IPS DF 4.7 (cell line): Measurements from ENCODE around the gene SNRPN.
"Not testable (repeated sequence)": the region's sequence is repeated elsewhere in the genome, so short reads cannot be mapped to it uniquely, and the experiment has no call there.

Experiments
- DNase-seq: peaks from one replicate; pipeline ENCODE4 v3.0.0-alpha.2; 2013; ENCODE audit warnings: low spot score; ENCODE audit errors: extremely low read depth

The SNRPN gene

DNA sequence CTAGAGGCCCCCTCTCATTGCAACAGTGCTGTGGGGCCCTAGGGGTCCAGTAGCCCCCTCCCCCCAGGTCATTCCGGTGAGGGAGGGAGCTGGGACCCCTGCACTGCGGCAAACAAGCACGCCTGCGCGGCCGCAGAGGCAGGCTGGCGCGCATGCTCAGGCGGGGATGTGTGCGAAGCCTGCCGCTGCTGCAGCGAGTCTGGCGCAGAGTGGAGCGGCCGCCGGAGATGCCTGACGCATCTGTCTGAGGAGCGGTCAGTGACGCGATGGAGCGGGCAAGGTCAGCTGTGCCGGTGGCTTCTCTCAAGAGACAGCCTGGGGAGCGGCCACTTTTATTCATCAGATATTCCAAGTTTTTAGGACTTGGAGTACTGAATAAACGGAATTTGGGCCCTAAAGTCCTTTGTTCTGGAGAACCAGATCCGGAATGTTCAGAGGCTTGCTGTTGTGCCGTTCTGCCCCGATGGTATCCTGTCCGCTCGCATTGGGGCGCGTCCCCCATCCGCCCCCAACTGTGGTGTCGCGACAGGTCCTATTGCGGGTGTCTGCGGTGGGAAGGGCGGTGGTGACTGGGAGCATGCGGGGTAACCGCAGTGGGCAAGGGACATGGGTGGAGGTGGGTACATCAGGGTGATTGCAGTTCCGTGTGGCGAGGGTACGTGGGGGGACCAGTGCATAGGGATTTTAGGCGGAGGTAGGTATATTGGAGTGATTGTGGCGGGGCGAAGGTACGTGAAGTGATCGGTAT lies at the start of gene SNRPN, which contains the start of gene SNURF:
Gene SNRPN (plus strand): TSS at position 205 of the 748 bp plus-strand sequence. CDS start 19,467 bp downstream, outside the sequence.
Gene SNURF (plus strand): TSS at position 205 of the 748 bp plus-strand sequence. CDS start 62 bp downstream, at position 267.
- no peak for DNase-seq

DNA sequence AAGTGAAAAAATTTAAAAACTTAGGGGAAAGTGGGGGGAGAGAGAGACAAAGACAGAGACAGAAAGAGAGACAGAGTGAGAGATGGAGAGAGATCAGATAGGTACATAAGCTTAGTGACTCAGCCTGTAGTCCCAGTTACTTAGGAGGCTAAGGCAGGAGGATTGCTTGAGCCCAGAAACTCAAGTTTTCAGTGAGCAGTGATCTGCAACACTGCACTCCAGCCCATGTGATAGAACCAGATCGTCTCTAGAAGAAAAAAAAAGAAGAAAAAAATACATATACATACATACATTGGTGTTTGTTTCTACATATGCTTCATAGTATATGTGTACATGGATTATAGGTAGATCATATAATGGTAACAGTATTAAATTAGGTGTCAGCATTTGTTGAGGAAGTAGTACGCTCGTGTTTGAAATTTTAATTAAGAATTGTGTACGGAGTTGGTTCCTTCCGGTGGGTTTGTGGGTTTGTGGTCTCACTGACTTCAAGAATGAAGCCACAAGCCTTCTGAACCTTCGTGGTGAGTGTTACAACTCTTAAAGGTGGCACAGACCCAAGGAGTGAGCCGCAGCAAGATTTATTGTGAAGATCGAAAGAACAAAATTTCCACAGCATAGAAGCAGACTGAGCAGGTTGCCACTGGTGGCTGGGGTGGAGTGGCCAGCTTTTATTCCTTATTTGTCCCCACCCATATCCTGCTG lies 38.3 kb upstream of the SNRPN start:
- no peak for DNase-seq

GRCh38 chr15:24917431-24917830 lies 37.4 kb upstream of the SNRPN start:
- no peak for DNase-seq

DNA sequence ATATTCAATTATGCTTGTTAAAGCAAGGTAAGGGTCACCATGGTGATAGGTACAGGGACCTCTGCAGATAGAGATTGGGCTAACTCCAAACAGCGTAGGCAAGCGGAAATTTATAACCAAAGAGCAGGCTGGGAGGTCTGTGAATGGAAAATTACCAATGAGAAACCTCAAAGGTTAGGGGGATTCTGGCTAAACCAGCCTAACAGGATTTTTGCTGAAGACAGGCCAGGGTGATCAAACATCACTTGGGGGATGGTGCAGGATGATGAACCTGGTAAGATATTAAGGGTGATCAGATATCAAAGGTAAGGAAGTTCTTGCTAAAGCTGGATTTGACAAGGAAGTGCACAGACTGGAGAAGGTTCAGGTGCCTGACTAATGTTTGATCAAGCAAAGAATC lies 35.3 kb upstream of the SNRPN start:
- peak; percentile 64 for DNase-seq

DNA sequence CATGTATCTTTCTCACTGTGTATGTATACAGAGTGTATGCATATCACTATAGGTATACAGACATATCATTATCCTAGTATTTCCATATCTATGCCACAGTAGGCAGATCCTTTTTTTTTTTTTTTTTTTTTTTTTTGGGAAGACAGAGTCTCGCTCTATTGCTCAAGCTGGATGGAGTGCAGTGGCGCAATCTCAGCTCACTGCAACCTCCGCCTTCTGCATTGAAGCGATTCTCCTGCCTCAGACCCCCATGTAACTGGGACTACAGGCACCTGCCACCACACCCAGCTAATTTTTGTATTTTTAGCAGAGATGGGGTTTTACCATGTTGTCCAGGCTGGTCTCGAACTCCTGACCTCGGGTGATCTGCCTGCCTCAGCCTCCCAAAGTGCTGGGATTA lies 32.0 kb upstream of the SNRPN start:
- DNase-seq, result not testable (repeated sequence)

DNA sequence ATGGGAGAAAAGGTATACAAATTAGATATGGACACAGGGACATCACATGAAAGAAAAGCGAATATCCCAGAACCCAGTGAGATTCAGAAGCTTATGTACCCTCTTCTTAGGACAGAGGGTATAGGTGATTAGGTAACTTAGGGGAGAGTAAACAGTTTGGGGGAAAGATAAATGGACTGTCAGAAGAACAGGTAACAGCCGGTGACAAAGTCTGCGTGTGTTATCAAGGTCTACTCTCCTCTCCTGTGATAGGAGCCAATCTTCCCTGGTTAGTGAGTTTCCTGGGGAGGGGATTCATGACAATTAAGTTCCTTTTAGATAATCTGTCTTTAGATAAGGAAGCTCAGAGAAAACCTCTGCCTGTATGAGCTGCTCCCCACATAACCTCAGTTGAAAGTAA lies 30.6 kb upstream of the SNRPN start:
- no peak for DNase-seq

DNA sequence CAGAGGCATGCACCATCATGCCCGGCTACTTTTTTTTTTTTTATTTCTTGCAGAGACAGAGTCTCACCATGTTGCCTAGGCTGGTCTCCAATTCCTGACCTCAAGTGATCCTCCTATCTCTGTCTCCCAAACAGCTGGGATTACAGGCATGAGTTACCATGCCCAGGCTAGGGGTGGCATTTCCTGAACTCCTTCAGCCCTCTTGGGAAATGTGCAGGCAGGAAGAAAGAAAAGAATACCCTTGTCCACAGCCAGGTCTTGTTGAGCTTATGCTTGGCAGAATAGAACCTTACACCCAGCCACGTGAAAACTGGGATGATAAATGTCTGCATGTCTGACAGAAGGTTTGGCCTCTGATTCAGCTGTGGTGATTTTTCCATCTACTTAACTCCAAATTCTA lies 30.2 kb upstream of the SNRPN start:
- DNase-seq, result no peak

DNA sequence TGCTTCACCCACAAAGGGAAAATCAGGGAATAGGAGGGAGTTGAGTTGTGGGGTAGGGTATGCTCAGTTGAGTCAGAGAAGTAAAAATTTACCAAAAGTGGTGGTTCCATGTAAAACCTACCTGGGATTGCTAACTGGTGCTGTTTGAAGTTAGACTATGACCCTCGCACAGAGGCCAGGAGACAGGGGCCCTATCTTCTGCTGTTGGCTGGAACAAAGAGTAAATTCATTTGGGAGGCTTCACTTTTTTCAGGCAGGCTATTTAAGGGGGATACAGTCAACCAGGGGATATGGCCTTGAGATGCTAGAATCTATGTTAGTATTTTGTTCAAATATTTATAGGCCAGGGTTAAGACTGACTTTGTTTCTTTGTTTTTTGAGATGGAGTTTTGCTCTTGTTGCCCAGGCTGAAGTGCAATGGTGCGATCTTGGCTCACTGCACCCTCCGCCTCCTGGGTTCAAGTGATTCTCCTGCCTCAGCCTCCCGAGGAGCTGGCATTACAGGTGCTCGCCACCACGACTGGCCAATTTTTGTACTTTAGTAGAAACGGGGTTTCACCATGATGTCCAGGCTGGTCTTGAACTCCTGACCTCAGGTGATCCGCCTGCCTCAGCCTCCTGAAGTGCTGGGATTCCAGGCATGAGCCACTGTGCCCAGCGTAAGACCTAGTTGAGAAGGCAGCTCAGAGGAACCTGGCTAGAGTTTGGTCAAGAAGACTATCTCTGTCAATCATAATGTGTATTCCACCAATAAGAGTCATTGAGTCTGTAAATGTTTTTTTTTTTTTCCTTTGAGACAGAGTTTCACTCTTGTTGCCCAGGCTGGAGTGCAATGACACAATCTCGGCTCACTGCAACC lies 22.7 kb upstream of the SNRPN start:
- DNase-seq, result not testable (repeated sequence)

DNA sequence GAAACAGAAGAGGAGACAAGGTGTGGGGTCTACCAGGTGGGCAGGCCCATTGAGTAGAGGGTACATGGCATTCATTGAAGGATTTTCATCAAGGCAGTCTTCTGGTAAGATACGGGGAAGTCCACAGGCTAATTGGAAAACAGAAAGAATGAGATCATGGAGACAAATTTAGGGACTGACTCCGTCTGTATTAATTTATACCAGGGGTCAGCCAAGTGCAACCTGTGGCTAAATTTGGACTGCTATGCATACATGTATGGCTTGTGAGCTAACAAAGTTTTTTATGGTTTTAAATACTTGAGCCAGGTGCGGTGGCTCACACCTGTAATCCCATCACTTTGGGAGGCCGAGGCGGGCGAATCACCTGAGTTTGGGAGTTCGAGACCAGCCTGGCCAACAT lies 21.1 kb upstream of the SNRPN start:
- no peak for DNase-seq

GRCh38 chr15:24938224-24938623 lies 16.6 kb upstream of the SNRPN start:
- DNase-seq, result not testable (repeated sequence)

GRCh38 chr15:24940236-24940635 lies 14.6 kb upstream of the SNRPN start:
- no peak for DNase-seq

- no peak for DNase-seq
These were observed 11.4 kb upstream of the SNRPN start for GRCh38 chr15:24943361-24943760.

DNA sequence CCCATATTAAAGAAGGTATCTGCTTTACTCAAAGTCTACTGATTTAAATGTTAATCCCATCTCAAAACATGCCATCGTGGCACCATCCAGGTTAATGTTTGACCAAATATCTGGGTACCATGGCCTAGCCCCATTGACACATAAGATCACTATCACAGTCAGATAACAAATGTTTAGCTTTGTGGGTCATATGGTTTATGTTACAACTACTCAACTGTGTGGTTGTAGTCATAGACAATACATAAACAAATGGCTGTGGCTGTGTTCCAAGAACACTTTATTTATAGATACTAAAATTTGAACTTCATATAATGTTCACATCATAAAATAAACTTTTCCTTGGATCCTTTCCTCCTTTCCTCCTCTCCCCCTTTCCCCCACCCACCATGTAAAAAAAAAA lies 9.8 kb upstream of the SNRPN start:
- no peak for DNase-seq

GRCh38 chr15:24945711-24946110 lies 9.1 kb upstream of the SNRPN start:
- DNase-seq, result no peak

DNA sequence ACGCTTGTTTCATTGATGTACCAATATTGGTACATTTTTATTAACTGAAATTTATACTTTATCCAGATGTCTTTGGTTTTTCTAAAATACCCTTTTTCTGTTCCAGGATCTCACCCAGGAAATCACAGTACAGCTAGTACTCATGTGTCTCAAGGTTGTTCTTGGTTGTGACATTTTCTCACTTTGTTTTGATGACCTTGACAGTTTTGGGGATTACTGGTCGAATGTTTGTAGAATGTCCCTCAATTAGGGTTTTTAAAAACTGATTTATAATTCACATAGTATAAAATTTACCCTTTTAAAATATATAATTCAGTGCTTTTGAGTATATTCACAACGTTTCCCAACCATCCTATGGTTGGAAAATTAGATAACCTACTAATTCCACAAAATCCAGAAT lies 6.3 kb upstream of the SNRPN start:
- no peak for DNase-seq

- DNase-seq, result no peak
These were observed 739 bp downstream of the SNRPN start for GRCh38 chr15:24955531-24955921.

GRCh38 chr15:24956111-24956838 lies 1.5 kb downstream of the SNRPN start:
- DNase-seq, result no peak

- DNase-seq, result no peak
These were observed 2.9 kb downstream of the SNRPN start for GRCh38 chr15:24957691-24958090.

- DNase-seq, result no peak
These were observed 7.2 kb downstream of the SNRPN start for GRCh38 chr15:24961967-24962366.

GRCh38 chr15:24962880-24963279 lies 8.1 kb downstream of the SNRPN start:
- no peak for DNase-seq
